M059J (cell line): ENCODE measurements around the gene MAMDC2. TPM values are rescaled to one million over a fixed set of nuclear protein-coding genes. Genes with fewer than 3 reads are reported as not detected.
A peak's percentile ranks its signal among the peaks of the same experiment; 100 is the strongest.

Experiments
- DNase-seq: peaks from one replicate; pipeline ENCODE4 v3.0.0-alpha.2; 2012; ENCODE audit warnings: low read depth
- total RNA-seq: library from RNA; depleted of rRNA; stranded (reverse); fragments of >200 nt; shearing (Covaris generic); gene quantifications from 2 replicates; pipeline ENCODE4 v1.2.3, GENCODE V29; 2014; rRNA removed

Gene MAMDC2
- total RNA-seq, 1 experiment from 2014 or later: 4.9 TPM

GRCh38 chr9:70258692-70259511 lies 215.3 kb downstream of the MAMDC2 start, which contains the start of gene SMC5:
SMC5 (plus strand) TSS chr9:70258978; CDS start chr9:70259079, 101 bp downstream.
- DNase-seq: peak; percentile 91

GRCh38 chr9:70259512-70259802 lies 215.8 kb downstream of the MAMDC2 start:
- DNase-seq: no peak

- no peak for DNase-seq
Measured at GRCh38 chr9:70260007-70260443, 216.4 kb downstream of the MAMDC2 start.

- no peak for DNase-seq
Measured at GRCh38 chr9:70260606-70261005, 217.0 kb downstream of the MAMDC2 start.

GRCh38 chr9:70261131-70261870 lies 217.7 kb downstream of the MAMDC2 start:
- DNase-seq: no peak

- no peak for DNase-seq
Measured at GRCh38 chr9:70262366-70262765, 218.7 kb downstream of the MAMDC2 start.

- no peak for DNase-seq
Measured at GRCh38 chr9:70262948-70263347, 219.3 kb downstream of the MAMDC2 start.

- peak; percentile 79 for DNase-seq
Measured at GRCh38 chr9:70263421-70263820, 219.8 kb downstream of the MAMDC2 start.

Other genes with a start within 250 kb of the MAMDC2 start
- not detected in 2 replicates for gene CFAP95, start 223.0 kb upstream of the MAMDC2 start, total RNA-seq
- 19.8 and 21.4 TPM in 2 replicates for gene SMC5, start 215.1 kb downstream of the MAMDC2 start, total RNA-seq